ENCODE results near the gene AMZ2.
A peak's percentile ranks its signal among the peaks of the same experiment; 100 is the strongest.
"Not testable (repeated sequence)": the region's sequence is repeated elsewhere in the genome, so short reads cannot be mapped to it uniquely, and the experiment has no call there.

The AMZ2 gene

GRCh38 chr17:68247445-68248198 lies at the start of gene AMZ2:
TSS of gene AMZ2 (plus strand) at chr17:68248043. CDS start at chr17:68250188, 2,145 bp downstream.
- peak; percentile 86 for ATAC-seq
- peak within 1 kb of the TSS; percentile 86 to 91 for H3K4me3 Mint-ChIP-seq
- no peaks in the 10 kb centered on the region for H3K9me3 Mint-ChIP-seq
- peak; percentile 98 to 99 for DNase-seq
- peak within 1 kb of the TSS; percentile 96 to 97 for H3K27ac Mint-ChIP-seq
- peaks cover 28% of the 10 kb centered on the region for H3K4me1 Mint-ChIP-seq
- H3K27me3 Mint-ChIP-seq = no peaks in the 10 kb centered on the region

GRCh38 chr17:68198931-68199836 lies 48.7 kb upstream of the AMZ2 start:
- H3K27ac Mint-ChIP-seq = no peak overlapping the region
- no peaks in the 10 kb centered on the region for H3K9me3 Mint-ChIP-seq
- DNase-seq (peak; percentile 58 to 61), ATAC-seq (peak; percentile 60)
- H3K4me3 Mint-ChIP-seq = peak overlapping the region; percentile 82 to 87
- H3K4me1 Mint-ChIP-seq = peaks cover 53% of the 10 kb centered on the region
- H3K27me3 Mint-ChIP-seq = peaks cover 84% of the 10 kb centered on the region

GRCh38 chr17:68199837-68200688 lies 47.8 kb upstream of the AMZ2 start:
- DNase-seq (no peak), ATAC-seq (no peak)
- H3K4me3 Mint-ChIP-seq = peak overlapping the region; percentile 82 to 87
- H3K4me1 Mint-ChIP-seq = peaks cover 60% of the 10 kb centered on the region
- peaks cover 82% of the 10 kb centered on the region for H3K27me3 Mint-ChIP-seq
- H3K9me3 Mint-ChIP-seq = no peaks in the 10 kb centered on the region
- H3K27ac Mint-ChIP-seq = peak overlapping the region in 1 of 2 donors; percentile 83

- peaks cover 74% of the 10 kb centered on the region for H3K27me3 Mint-ChIP-seq
- peak overlapping the region in 1 of 2 donors; percentile 83 for H3K27ac Mint-ChIP-seq
- peak overlapping the region; percentile 82 to 87 for H3K4me3 Mint-ChIP-seq
- H3K9me3 Mint-ChIP-seq = no peaks in the 10 kb centered on the region
- H3K4me1 Mint-ChIP-seq = peaks cover 56% of the 10 kb centered on the region
- peak; percentile 57 for ATAC-seq
- DNase-seq = peak; percentile 77 to 81
Measured at GRCh38 chr17:68200689-68201417, 47.0 kb upstream of the AMZ2 start.

GRCh38 chr17:68201418-68201771 lies 46.4 kb upstream of the AMZ2 start:
- H3K9me3 Mint-ChIP-seq, H3K27ac Mint-ChIP-seq, DNase-seq, ATAC-seq: not testable (repeated sequence)
- peaks cover 68% of the 10 kb centered on the region for H3K27me3 Mint-ChIP-seq
- peak overlapping the region in 1 of 2 donors; percentile 82 for H3K4me3 Mint-ChIP-seq
- H3K4me1 Mint-ChIP-seq = peaks cover 51% of the 10 kb centered on the region

- not testable (repeated sequence) for DNase-seq, H3K4me3 Mint-ChIP-seq, ATAC-seq
Measured at GRCh38 chr17:68202321-68202720, 45.5 kb upstream of the AMZ2 start.

GRCh38 chr17:68204736-68205135 lies 43.1 kb upstream of the AMZ2 start:
- Mint-ChIP-seq H3K9me3 (no peaks in the 10 kb centered on the region), H3K4me1 (peaks cover 33% of the 10 kb centered on the region), H3K4me3 (peak overlapping the region; percentile 82 to 93), H3K27me3 (peaks cover 35% of the 10 kb centered on the region), H3K27ac (peak overlapping the region in 1 of 2 donors; percentile 63)
- DNase-seq (no peak), ATAC-seq (no peak)

More at GRCh38 chr17:68202321-68202720, 45.5 kb upstream of the AMZ2 start:
- H3K27ac Mint-ChIP-seq, H3K9me3 Mint-ChIP-seq: not testable (repeated sequence)
- Mint-ChIP-seq H3K4me1 (peaks cover 42% of the 10 kb centered on the region), H3K27me3 (peaks cover 59% of the 10 kb centered on the region)

- Mint-ChIP-seq H3K27me3 (peaks cover 29% of the 10 kb centered on the region), H3K4me3 (peak overlapping the region; percentile 82 to 93), H3K4me1 (peaks cover 27% of the 10 kb centered on the region), H3K27ac (peak overlapping the region; percentile 85 to 86), H3K9me3 (no peaks in the 10 kb centered on the region)
- DNase-seq = peak; percentile 92 to 93
- peak; percentile 89 for ATAC-seq
Measured at GRCh38 chr17:68205251-68205807, 42.5 kb upstream of the AMZ2 start.

GRCh38 chr17:68205808-68206720 lies 41.8 kb upstream of the AMZ2 start:
- DNase-seq (no peak), ATAC-seq (peak; percentile 62)
- Mint-ChIP-seq H3K27me3 (peaks cover 22% of the 10 kb centered on the region), H3K4me1 (peaks cover 19% of the 10 kb centered on the region), H3K27ac (peak overlapping the region; percentile 92 to 97), H3K9me3 (no peaks in the 10 kb centered on the region), H3K4me3 (peak overlapping the region; percentile 82 to 93)

GRCh38 chr17:68207651-68208253 lies 40.1 kb upstream of the AMZ2 start:
- no peak for DNase-seq
- Mint-ChIP-seq H3K4me1 (peaks cover 18% of the 10 kb centered on the region), H3K27me3 (peaks cover 8% of the 10 kb centered on the region), H3K27ac (no peak overlapping the region), H3K9me3 (no peaks in the 10 kb centered on the region), H3K4me3 (no peak overlapping the region)
- ATAC-seq = no peak

GRCh38 chr17:68208651-68209050 lies 39.2 kb upstream of the AMZ2 start:
- not testable (repeated sequence) for DNase-seq, ATAC-seq, H3K9me3 Mint-ChIP-seq, H3K27ac Mint-ChIP-seq, H3K27me3 Mint-ChIP-seq, H3K4me3 Mint-ChIP-seq
- peaks cover 27% of the 10 kb centered on the region for H3K4me1 Mint-ChIP-seq

- not testable (repeated sequence) for H3K27me3 Mint-ChIP-seq, ATAC-seq, H3K9me3 Mint-ChIP-seq, H3K27ac Mint-ChIP-seq, DNase-seq, H3K4me3 Mint-ChIP-seq
- peaks cover 34% of the 10 kb centered on the region for H3K4me1 Mint-ChIP-seq
Measured at GRCh38 chr17:68209191-68209900, 38.5 kb upstream of the AMZ2 start.

Data from stimulated activated naive CD8-positive, alpha-beta T cell treated with anti-CD3 and anti-CD28 coated beads, Interleukin-15, amount 100 ng/mL, for 72 hours (primary cell).